Neural cell (in vitro differentiated cells): ENCODE data around the gene SUSD6. TPM values are rescaled to one million over a fixed set of nuclear protein-coding genes. Genes with fewer than 3 reads are reported as not detected.

Experiments
- H2AFZ ChIP-seq: fragments of 200-600, 300-800 bp; sonication (generic), shearing (Covaris generic); 2 replicates; pipeline ENCODE4 v1.6.0; 2014; ENCODE audit warnings: low read depth, mild to moderate bottlenecking, antibody characterized with exemption, low read length, moderate library complexity
- H3F3A ChIP-seq: fragments of 200-600 bp; shearing (Covaris generic); 2 replicates; pipeline ENCODE4 v1.6.1; 2016; ENCODE audit warnings: mild to moderate bottlenecking, moderate library complexity, mixed read lengths, antibody characterized with exemption, low read length; ENCODE audit not compliant: insufficient read depth, poor library complexity, severe bottlenecking
- H3K27ac ChIP-seq: fragments of 200-600, 300-800 bp; sonication (generic), shearing (Covaris generic); 2 replicates; pipeline ENCODE4 v1.5.1; 2014; ENCODE audit warnings: mild to moderate bottlenecking, low read length, moderate library complexity
- H3K27me3 ChIP-seq: fragments of 300-800, 200-600 bp; sonication (generic), shearing (Covaris generic); 2 replicates; pipeline ENCODE4 v1.6.0; 2014; ENCODE audit warnings: mild to moderate bottlenecking, low read depth, low read length, moderate library complexity; ENCODE audit not compliant: insufficient read depth
- H3K36me3 ChIP-seq: fragments of 300-800, 200-600 bp; sonication (generic), shearing (Covaris generic); 2 replicates; pipeline ENCODE4 v1.5.1; 2014; ENCODE audit warnings: mild to moderate bottlenecking, antibody characterized with exemption, low read length, moderate library complexity; ENCODE audit not compliant: insufficient read depth
- H3K4me2 ChIP-seq: fragments of 300-800, 200-600 bp; sonication (generic), shearing (Covaris generic); 2 replicates; pipeline ENCODE4 v1.6.0; 2014; ENCODE audit warnings: mild to moderate bottlenecking, low read length
- H3K4me3 ChIP-seq: fragments of 300-800, 200-600 bp; sonication (generic), shearing (Covaris generic); 2 replicates; pipeline ENCODE4 v1.5.1; 2014; ENCODE audit warnings: mild to moderate bottlenecking, low read length, moderate library complexity
- H3K79me2 ChIP-seq: fragments of 200-600 bp; shearing (Covaris generic); replicated peaks from 2 replicates; pipeline ENCODE4 v1.6.0; 2014; ENCODE audit warnings: mild to moderate bottlenecking, low read length, moderate library complexity; ENCODE audit not compliant: insufficient read depth
- H3K9ac ChIP-seq: fragments of 300-800, 200-600 bp; sonication (generic), shearing (Covaris generic); 2 replicates; pipeline ENCODE4 v1.6.1; 2016; ENCODE audit warnings: mild to moderate bottlenecking, low read length, mixed read lengths
- H3K9me2 ChIP-seq: fragments of 200-600 bp; shearing (Covaris generic); 2 replicates; pipeline ENCODE4 v1.6.1; 2016; ENCODE audit warnings: mild to moderate bottlenecking, low read length, mixed read lengths; ENCODE audit not compliant: insufficient read depth
- H3K9me3 ChIP-seq: fragments of 200-600, 300-800 bp; sonication (generic), shearing (Covaris generic); 2 replicates; pipeline ENCODE4 v1.6.1; 2016; ENCODE audit warnings: mild to moderate bottlenecking, mixed run types, low read length, moderate library complexity, mixed read lengths
- H4K20me1 ChIP-seq: fragments of 200-600 bp; shearing (Covaris generic); 2 replicates; pipeline ENCODE4 v1.6.1; 2016; ENCODE audit warnings: mild to moderate bottlenecking, mixed run types; ENCODE audit not compliant: insufficient read depth
- CTCF ChIP-seq: fragments of 450-650 bp; IDR thresholded peaks from 2 replicates; pipeline ENCODE4 v1.5.1; 2014; ENCODE audit warnings: antibody characterized with exemption, mild to moderate bottlenecking, moderate library complexity; ENCODE audit not compliant: poor library complexity, severe bottlenecking
- MXI1 ChIP-seq: fragments of 450-650 bp; conservative IDR thresholded peaks from 2 replicates; pipeline ENCODE4 v1.6.1; 2014; ENCODE audit warnings: antibody characterized with exemption, mild to moderate bottlenecking; ENCODE audit not compliant: poor library complexity, severe bottlenecking
- POLR2AphosphoS5 ChIP-seq: IDR thresholded peaks from 2 replicates; pipeline ENCODE4 v1.6.1; 2012
- RAD21 ChIP-seq: fragments of 450-650 bp; conservative IDR thresholded peaks from 2 replicates; pipeline ENCODE4 v1.6.1; 2014; ENCODE audit warnings: antibody characterized with exemption, mild to moderate bottlenecking, moderate library complexity
- polyA plus RNA-seq: library from polyadenylated mRNA; depleted of rRNA; stranded (reverse); fragments of >200 nt; gene quantifications from 2 replicates; pipeline ENCODE4 v1.2.3, GENCODE V29; 2014
- TF ChIP-seq, protein P1 (sequence below): IDR thresholded peaks from 2 replicates; pipeline ENCODE4 v1.6.1; 2012; ENCODE audit warnings: borderline replicate concordance

Gene SUSD6
- polyA plus RNA-seq, 1 donor from 2014 or later, result 5.1 TPM

DNA sequence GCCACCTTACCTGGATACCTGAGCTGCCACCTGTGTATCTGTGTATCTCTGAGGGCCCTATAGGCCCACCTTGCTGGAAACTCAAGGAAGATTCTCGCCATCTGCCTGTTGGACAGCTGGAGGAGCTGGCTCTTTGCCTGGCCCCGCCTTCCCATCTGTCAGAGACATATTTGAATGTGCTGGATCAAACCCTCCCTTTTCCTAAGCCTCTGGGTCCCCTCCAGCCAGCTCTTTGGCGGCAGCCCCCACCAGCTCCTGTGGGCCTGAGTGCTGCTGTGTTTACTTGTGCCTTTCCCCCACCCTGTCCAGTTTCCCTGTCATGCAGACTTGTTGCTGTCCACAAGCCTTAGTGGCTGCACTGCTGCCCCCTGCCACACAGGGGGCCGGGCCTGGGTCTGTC, 99.7 kb downstream of the SUSD6 start:
- no peak overlapping the region for H3K27ac ChIP-seq
- no peaks in the 10 kb centered on the region for H4K20me1 ChIP-seq
- no peaks in the 10 kb centered on the region for H3K27me3 ChIP-seq
- no peaks in the 10 kb centered on the region for H3K9me2 ChIP-seq
- H3F3A ChIP-seq, result no peaks in the 10 kb centered on the region
- no peak overlapping the region for H2AFZ ChIP-seq
- H3K9ac ChIP-seq, result no peak overlapping the region
- H3K4me2 ChIP-seq, result no peak overlapping the region
- H3K4me3 ChIP-seq, result no peak overlapping the region
- peaks cover 4% of the 10 kb centered on the region for H3K36me3 ChIP-seq
- H3K9me3 ChIP-seq, result no peaks in the 10 kb centered on the region
- no peaks in the 10 kb centered on the region for H3K79me2 ChIP-seq
- TF ChIP-seq, protein P1, sequence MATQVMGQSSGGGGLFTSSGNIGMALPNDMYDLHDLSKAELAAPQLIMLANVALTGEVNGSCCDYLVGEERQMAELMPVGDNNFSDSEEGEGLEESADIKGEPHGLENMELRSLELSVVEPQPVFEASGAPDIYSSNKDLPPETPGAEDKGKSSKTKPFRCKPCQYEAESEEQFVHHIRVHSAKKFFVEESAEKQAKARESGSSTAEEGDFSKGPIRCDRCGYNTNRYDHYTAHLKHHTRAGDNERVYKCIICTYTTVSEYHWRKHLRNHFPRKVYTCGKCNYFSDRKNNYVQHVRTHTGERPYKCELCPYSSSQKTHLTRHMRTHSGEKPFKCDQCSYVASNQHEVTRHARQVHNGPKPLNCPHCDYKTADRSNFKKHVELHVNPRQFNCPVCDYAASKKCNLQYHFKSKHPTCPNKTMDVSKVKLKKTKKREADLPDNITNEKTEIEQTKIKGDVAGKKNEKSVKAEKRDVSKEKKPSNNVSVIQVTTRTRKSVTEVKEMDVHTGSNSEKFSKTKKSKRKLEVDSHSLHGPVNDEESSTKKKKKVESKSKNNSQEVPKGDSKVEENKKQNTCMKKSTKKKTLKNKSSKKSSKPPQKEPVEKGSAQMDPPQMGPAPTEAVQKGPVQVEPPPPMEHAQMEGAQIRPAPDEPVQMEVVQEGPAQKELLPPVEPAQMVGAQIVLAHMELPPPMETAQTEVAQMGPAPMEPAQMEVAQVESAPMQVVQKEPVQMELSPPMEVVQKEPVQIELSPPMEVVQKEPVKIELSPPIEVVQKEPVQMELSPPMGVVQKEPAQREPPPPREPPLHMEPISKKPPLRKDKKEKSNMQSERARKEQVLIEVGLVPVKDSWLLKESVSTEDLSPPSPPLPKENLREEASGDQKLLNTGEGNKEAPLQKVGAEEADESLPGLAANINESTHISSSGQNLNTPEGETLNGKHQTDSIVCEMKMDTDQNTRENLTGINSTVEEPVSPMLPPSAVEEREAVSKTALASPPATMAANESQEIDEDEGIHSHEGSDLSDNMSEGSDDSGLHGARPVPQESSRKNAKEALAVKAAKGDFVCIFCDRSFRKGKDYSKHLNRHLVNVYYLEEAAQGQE, result no peak

DNA sequence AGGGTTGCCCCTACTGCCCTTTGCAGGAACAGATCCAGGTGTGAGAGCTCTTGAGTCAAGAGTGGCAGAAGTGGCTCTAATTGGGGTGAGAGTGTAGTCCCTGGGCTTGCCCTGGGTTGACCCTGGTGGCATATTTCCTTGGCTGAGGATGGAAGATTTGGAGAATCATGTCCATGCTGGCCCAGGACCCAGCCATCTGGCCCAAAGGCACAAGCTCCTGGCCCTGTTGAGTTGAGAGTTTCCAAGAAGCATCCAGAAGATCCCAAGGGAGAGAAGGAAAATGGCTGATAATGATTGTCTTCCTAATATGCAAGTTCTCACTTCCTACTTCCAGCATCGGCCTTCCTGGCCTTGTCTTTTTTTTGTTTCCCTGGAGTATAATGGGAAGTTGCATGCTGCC, 100.1 kb downstream of the SUSD6 start:
- Histone ChIP-seq H2AFZ (no peak overlapping the region), H3F3A (no peaks in the 10 kb centered on the region), H3K9ac (no peak overlapping the region), H3K4me3 (no peak overlapping the region), H3K36me3 (peaks cover 4% of the 10 kb centered on the region), H3K9me2 (no peaks in the 10 kb centered on the region), H3K27ac (no peak overlapping the region), H3K27me3 (no peaks in the 10 kb centered on the region), H3K9me3 (no peaks in the 10 kb centered on the region), H3K4me2 (no peak overlapping the region), H3K79me2 (no peaks in the 10 kb centered on the region), H4K20me1 (no peaks in the 10 kb centered on the region)
- TF ChIP-seq RAD21 (no peak), CTCF (no peak), POLR2AphosphoS5 (no peak), MXI1 (no peak)
- TF ChIP-seq, protein P1, result no peak
